ENCODE results near the gene CD99.
"Not testable (repeated sequence)": the region's sequence is repeated elsewhere in the genome, so short reads cannot be mapped to it uniquely, and the experiment has no call there.

The CD99 gene

DNA sequence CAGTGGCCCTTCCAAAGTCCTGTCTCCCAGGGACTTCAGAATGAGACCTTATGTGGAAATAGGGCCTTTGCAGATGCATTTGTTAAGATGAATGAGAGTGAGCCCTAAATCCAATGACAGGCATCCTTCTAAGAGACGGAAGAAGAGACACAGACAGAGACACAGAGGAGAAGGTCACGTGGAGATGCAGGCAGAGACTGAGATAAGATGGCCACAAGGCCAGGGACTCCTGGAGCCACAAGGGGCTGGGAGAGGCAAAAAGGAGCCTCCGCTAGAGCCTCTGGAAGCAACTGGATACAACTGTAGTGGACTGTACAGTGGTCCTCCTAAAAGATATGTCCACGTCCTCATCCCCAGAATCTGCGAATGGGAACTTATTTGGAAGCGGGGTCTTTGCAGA lies 19.0 kb upstream of the CD99 start:
- no peak for DNase-seq
- intact Hi-C loops (cut with DNase I), result no loop called here

- intact Hi-C loops (cut with DNase I), result no loop called here
- DNase-seq, result no peak
Measured at GRCh38 chrX:2673611-2674010, 17.5 kb upstream of the CD99 start.

DNA sequence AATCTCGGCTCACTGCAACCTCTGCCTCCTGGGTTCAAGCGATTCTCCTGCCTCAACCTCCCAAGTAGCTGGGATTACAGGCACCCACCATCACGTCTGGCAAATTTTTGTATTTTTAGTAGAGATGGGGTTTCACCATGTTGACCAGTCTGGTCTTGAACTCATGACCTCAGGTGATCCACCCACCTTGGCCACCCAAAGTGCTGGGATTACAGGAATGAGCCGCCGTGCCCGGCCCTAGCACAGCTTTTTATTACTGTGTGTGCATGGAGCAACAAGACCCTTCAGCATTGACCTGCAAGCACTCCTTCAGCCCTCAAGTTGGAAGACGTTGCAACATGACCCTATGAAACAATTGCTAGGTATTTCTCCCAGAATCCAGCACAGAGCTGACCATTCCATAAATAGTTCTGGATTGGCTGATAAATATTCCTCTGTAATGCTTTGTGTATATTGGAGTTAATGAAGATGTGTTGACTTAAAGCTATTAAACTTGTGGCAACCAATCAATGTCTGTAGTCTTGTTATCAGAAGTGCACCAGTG lies 15.4 kb upstream of the CD99 start:
- intact Hi-C loops (cut with DNase I); DNase-seq: not testable (repeated sequence)

DNA sequence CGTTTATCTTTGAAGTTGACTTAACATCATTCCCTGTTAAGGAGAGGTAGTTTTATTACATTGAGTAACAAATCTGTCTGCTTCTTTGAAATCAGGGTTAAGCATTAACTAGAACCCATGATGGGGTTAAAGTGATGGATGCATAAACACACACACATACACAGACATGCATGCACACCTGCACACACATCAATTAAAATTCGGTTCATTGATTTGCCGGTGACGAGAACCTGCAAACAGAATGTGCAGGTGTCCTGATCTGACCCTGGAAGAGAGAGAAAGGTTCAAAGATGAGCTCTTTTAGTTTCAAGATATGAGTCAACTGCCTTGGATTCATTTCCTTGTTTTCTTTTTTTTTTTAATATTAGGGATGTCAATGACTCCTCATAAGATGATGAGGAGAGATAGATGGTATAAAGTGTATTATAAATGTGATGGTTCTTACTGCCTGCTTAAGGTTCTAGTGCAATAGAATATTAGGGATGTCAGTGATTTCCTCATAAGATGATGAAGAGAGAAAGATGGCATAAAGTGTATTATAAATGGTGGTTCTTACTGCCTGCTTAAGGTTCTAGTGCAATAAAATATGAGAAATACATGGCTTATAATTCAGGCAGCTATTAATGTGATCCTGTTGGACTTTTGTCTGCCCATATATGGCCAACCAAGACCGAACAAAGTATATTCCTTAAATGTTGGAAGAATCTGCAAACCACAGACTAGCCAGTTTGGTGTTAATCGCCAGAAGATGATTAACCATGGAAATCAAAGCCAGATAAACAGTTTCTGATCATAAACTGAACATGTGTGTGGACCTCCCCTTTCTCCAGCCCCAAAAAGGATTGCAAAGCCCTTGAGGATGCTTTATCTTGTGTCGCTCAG lies 14.1 kb upstream of the CD99 start:
- intact Hi-C loops (cut with DNase I), result no loop called here
- no peak for DNase-seq

DNA sequence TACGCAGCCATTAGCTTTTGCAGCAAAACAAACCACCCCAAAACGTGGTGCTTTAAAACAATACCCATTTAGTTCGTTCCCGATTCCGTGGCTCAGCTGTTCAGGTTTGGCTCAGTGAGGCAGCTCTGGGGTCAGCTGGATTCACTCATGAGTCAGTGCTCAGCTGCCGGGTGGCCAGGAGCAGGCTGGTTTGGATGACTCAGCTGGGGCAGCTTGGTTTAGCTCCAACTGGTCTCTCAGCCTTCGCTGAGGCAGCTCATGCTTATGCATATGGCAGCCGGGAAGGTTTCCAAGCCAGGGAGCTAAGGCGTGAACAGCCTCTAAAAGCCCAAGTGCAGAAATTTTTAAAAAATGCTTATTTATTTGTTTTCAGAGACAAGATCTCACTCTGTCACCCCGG lies 13.3 kb upstream of the CD99 start:
- DNase-seq, result peak; percentile 25 to 94 (median 62)
- intact Hi-C loops (cut with DNase I), result no loop called here

- DNase-seq, result no peak
- intact Hi-C loops (cut with DNase I), result no loop called here
Measured at GRCh38 chrX:2678583-2678982, 12.5 kb upstream of the CD99 start.

DNA sequence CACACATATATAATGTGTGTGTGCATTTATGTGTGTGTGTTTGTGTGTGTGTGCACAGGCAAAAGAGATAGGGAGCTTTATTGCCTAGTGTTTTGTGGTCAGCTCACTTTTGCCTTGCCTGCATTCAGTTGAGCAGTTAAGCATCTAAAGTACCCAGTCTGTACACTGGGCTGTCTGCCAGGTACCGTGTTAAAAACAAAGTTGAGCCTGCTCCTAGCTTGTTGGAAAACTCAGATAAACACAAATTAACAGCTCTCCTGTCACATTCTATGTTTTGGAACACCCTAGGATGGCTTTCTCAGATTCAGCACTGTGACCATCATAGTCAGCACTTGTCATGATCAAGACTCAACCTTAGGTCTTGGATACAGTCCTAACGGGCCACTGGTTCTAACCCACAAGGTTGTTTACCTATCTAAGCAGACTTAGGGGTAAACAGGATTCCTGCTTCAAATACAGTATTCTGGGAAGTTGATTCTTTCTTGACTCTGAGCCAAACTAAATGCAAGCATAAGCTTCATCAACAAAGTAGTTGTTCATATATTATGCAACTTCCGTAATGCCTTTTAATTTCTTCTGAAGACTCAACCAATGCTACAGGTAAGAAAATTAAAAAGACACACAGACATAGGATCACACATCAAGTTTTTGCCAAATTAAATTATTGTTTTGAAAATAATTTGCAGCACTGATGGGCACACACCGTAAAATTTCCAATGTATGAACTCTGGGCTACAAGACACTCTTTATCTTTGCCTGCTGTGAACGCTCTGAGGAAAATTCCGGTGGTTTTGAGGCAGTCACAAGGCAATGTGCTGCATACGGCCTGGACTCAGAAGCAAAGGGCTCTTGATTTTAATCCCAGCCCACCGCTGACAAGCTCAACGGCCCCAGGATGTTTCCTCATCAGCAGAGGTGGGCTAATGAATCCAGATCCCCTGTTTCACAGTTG lies 11.3 kb upstream of the CD99 start:
- intact Hi-C loops (cut with DNase I), result no loop called here
- peak in 6 of 42 donors; percentile 13 to 60 (median 30) for DNase-seq

DNA sequence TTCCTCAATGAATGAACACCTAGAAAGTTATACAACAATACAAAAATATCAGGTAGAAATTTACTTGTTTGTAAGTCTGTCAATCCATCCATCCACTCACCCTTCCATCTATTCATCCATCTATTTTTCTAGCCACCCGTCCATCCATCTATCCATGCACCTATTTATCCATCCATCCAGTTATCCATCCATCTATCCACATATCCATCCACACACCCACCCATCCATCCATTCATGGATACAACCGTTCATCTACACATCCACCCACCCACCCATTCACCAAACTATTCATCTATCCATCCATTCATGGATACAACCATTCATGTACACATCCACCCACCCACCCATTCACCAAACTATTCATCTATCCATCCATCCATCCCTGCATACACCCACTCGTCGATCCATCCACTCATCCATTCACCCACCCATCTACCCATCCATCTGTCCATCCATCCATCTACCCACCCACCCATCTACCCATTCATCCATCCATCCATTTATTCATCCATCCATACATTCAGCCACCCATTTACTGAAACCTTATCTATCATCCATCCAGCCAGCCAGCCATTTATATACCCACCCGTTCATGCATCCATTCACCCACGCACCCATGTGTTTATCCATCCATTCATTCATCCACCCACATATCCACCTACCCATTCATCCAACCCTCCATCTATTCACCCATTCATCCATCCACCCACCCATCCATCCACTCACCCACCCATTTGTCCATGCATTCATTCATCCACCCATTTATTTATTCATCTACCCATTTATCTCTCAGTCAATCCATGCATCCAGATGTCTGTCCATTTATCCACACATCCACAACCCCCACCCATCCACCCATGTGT lies 10.4 kb upstream of the CD99 start:
- intact Hi-C loops (cut with DNase I), result no loop called here
- no peak for DNase-seq

DNA sequence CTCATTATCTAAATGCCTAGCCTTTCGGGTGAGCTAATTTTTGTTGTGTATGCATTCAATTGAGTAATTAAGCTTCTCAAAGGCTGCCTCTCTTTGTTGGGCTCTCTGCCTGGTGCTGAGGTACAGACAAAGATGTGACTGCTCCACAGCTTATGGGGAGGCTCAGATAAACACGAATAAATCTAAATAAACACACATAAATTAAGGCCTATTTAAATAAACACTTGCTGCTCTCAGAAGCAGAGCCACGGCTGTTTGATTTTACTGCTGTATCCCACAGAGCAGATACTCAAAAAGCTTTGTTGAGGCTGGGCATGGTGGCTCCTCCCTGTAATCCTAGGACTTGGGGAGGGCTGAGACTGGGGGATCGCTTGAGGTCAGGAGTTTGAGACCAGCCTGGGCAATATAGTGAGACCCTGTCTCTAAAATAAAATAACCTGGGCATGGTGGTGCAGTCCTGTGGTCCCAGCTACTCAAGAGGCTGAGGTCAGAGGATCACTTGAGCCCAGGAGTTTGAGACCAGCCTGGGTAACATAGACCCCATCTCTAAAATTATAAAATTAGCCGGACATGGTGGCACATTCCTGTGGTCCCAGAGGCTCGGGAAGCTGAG lies 8.4 kb upstream of the CD99 start:
- no peak for DNase-seq
- intact Hi-C loops (cut with DNase I), result no loop called here

GRCh38 chrX:2684256-2684655 lies 6.8 kb upstream of the CD99 start:
- intact Hi-C loops (cut with DNase I), result no loop called here

DNA sequence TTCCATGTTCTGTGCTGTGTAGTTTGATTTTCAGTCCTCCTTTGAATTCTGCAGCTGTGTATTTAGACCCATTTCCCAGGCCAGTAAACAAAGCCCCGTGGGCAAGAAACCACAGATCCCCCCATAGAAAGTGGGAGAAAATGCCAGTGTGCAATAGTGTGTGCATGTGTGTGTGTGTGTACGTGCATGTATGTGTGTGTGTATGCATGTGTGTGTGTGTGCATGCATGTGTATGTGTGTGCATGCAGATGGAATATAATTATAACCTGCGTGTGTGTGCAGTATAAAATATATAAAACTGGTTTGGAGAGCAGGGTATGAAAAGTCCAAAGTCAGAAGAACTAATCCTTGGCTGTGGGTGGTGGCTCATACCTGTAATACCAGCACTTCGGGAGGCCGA lies 5.2 kb upstream of the CD99 start:
- intact Hi-C loops (cut with DNase I), result no loop called here

More at GRCh38 chrX:2684256-2684655, 6.8 kb upstream of the CD99 start:
- no peak for DNase-seq

DNA sequence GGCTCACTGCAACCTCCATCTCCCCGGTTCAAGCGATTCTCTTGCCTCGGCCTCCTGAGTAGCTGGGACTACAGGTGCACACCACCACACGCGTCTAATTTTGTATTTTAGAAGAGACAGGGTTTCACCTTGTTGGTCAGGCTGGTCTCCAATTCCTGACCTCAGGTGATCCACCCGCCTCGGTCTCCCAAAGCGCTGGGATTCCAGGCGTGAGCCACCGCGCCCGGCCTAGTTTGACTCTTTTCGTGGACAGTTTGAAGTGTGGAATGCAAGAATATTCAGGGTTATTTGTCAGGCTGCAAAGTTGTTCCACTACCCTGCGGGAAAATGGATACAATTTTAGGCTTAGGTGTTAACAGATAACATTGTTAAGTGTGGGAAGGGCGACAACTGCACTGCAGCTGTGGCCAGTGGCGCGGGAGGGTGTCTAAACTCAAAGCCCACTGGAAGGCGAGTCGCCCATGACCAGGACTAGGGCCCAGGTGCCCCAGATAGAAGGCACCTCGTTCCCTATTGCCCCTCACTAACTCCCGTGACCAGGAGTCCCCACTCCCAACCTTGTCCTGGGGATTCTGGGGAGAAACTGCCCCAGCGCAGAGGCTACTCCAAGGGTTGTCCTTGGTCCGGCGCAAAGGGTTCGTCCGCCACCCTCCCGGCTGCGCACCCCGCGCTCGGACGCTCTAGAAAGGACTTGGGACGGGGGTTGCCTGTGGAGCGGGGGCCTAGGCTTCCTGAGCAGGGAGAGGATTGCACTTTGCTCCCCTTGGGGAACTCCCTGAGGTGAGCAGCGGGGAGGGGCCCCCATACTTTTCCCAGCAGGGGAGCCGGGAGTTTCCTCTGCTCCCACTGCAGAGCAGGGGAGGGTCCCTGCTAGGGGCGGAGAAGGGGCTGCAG lies 1.1 kb upstream of the CD99 start:
- no peak for DNase-seq
- intact Hi-C loops (cut with DNase I), result no loop called here

More for the DNA sequence above, 5.2 kb upstream of the CD99 start:
- DNase-seq, result no peak

DNA sequence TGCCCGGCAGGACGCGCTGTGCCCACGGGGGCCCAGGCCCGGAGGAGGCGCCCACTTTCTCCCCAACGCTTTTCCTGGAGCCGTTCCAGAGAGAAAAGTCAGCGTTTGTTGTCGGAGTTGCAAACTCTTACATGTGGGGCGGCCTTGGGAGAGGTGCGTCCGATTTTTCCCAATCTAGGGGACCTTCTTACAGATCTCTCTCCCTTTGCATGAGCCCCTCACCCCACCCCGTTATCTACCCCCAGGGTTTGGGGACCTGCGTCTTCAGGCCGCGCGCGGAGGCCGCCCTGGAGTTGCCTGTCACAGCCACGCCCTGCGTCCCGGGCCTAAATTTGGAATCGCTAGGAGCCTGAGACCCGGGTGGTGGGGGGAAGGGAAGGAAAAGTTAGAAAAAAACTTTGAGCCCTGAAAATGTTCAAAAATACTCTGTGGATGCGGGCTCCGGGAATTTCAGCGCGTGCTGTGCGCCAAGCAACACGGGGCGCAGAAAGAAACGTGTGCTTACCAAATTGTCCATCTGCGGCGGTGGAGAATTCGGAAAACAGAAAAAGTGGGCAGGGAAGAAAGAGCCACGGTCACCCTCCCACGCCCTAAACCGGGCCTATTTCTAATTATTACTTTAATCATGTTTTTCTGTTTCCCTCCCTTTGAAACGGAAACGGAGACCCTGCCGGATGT lies 587 bp downstream of the CD99 start:
- DNase-seq, result peak in 11 of 42 donors; percentile 12 to 61 (median 25)
- intact Hi-C loops (cut with DNase I), result no loop called here

DNA sequence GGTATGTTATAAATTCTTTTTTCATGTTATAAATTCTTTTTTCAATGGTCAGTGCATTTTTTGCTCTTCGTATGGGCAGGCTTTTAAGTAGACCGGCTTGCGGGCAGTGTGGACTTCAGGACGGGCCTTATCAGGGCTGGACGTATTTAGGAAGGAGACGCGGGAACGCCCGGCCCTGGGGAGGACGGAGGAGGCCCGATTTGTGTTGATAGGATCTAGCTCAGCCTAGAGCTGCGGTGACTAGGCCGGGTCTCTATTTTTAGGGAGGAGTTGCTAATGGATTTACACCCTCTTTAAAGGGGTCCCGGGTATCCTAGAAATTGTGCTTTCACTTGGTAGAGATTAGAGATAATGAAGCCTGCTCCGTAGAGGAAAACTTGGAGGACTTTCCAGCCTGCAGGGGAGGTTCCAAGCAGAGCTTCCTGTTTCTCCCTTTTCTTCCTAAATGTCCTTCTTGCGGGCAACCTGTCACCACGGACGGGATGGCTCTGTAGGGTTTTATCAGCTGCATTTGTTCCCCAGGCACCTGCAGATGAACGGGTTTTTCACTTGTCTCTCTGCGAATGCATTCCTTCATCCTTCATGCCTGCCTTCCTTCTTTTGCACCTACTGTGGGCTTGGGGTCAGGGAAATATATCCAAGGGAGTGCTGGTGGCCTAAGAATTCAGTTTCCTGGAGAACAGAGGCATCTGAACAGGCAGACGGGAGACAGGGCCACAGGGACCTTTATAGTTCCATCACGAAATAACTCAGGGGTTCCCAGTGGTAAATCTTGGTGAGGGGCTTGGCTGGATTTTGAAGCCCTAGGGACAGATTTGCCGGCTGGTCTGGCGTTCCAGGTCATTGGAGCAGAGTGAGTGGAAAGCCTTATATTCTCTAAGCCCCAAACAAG lies 1.4 kb downstream of the CD99 start:
- DNase-seq, result no peak
- intact Hi-C loops (cut with DNase I), result no loop called here

- DNase-seq, result no peak
- intact Hi-C loops (cut with DNase I), result no loop called here
Measured at GRCh38 chrX:2693113-2694002, 2.3 kb downstream of the CD99 start.

Measured in head of caudate nucleus (tissue), 42 donors.